ENCODE data around the gene NOS3.

DNA sequence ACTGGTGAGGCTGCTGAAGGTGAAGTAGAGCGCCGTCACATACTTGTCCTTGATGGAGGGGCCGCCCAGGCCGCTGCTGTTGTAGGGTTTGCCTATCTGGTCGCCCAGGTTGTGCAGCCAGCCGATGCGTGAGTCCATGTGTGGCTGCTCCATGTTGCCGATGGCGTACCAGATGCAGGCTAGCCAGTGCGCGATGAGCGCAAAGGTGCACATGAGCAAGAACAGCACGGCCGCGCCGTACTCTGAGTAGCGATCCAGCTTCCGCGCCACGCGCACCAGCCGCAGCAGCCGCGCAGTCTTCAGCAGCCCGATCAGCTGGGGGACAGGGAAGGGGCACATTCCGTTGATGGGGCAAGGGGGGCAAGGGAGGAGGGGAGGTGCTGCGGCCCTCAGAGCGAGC is 39.3 kb upstream of the NOS3 start:
- TF ChIP-seq CTCF (IDR thresholded peaks at IDR 0.05; ENCODE audit: borderline replicate concordance, extremely low read depth, low read length, poor library complexity, severe bottlenecking) (no peak), EZH2 (IDR thresholded peaks at IDR 0.05; ENCODE audit: borderline replicate concordance, low read depth, low read length, severe bottlenecking) (no peak)

Data from DND-41 (cell line).